K562 (cell line): Measurements from ENCODE around the gene TRAPPC2L. TPM values are rescaled to one million over a fixed set of nuclear protein-coding genes. Genes with fewer than 3 reads are reported as not detected.

Source experiments
- E2F3 ChIP-seq: fragments of 250-450 bp; sonication (Bioruptor Pico); IDR thresholded peaks from 2 replicates; pipeline ENCODE4 v1.4.0; 2020; ENCODE audit warnings: mild to moderate bottlenecking
- EGR1 ChIP-seq: fragments of 450-650 bp; conservative IDR thresholded peaks from 2 replicates; pipeline ENCODE4 v1.6.1; 2017; ENCODE audit warnings: mild to moderate bottlenecking
- HDAC6 ChIP-seq: IDR thresholded peaks from 2 replicates; pipeline ENCODE4 v1.6.1; 2012; ENCODE audit warnings: low read depth, mild to moderate bottlenecking, control low read depth, inconsistent platforms, low read length, moderate library complexity
- NRF1 ChIP-seq, 2 experiments: fragments of 450-650 bp; IDR thresholded peaks in 1 of 2; conservative IDR thresholded peaks in 1 of 2; 2 replicates each; pipeline ENCODE4 v1.6.1; 2014; ENCODE audit warnings: mild to moderate bottlenecking in 2 of 2
- SMAD4 ChIP-seq: fragments of 250-450 bp; sonication (Bioruptor Pico); conservative IDR thresholded peaks from 2 replicates; pipeline ENCODE4 v1.8.0; 2021; ENCODE audit warnings: inconsistent platforms, mild to moderate bottlenecking, moderate library complexity
- ZKSCAN1 ChIP-seq: fragments of 150-350 bp; IDR thresholded peaks from 2 replicates; pipeline ENCODE4 v1.6.1; 2016; ENCODE audit warnings: low read depth, low read length
- ZNF174 ChIP-seq: fragments of 250-450 bp; sonication (Bioruptor Pico); IDR thresholded peaks from 2 replicates; pipeline ENCODE4 v1.4.0; 2020; ENCODE audit warnings: mild to moderate bottlenecking
- ZNF384 ChIP-seq: IDR thresholded peaks from 2 replicates; pipeline ENCODE4 v1.6.1; 2012; ENCODE audit warnings: low read depth, low read length, improper control_type of control experiment
- polyA plus RNA-seq, 8 experiments: library from polyadenylated mRNA; depleted of rRNA in 4 of 8; stranded (reverse) in 5 of 8; unstranded in 3 of 8; fragments of >200 nt; fragmentation: Nextera tagmentation in 2 of 8; fragmentation: Illumina TruSeq in 1 of 8; extraction: Ambion mirVana in 2 of 8; extraction: Trizol in 1 of 8; gene quantifications; 2 replicates each; pipeline versions ENCODE4 v1.2.1 to v1.2.3, GENCODE V29; 2011 to 2014; ENCODE audit warnings: inconsistent platforms in 1 of 8, missing spikeins in 1 of 8
- total RNA-seq, 7 experiments: library from RNA; depleted of rRNA in 6 of 7; stranded (reverse); fragments of >200 nt in 6 of 7; fragmentation: Illumina TruSeq in 2 of 7; extraction: Trizol in 2 of 7; gene quantifications; 2 replicates each; pipeline versions ENCODE4 v1.2.1 to v1.2.3, GENCODE V29; 2011 to 2021; ENCODE audit warnings: low replicate concordance in 1 of 7
- TF ChIP-seq, protein P1 (sequence below): IDR thresholded peaks from 2 replicates; pipeline ENCODE4 v1.6.1; 2011; ENCODE audit warnings: borderline replicate concordance, low read depth, mild to moderate bottlenecking, moderate library complexity, low read length; ENCODE audit not compliant: insufficient read depth, poor library complexity, severe bottlenecking
- TF ChIP-seq, protein P2 (sequence below): fragments of 450-650 bp; IDR thresholded peaks from 2 replicates; pipeline ENCODE4 v1.6.1; 2016; ENCODE audit warnings: missing biosample characterization, missing genetic modification characterization
- TF ChIP-seq, protein P3 (sequence below): sonication (generic); formaldehyde crosslinking; IDR thresholded peaks from 2 replicates; pipeline ENCODE4 v1.8.1; 2023; ENCODE audit warnings: mild to moderate bottlenecking, missing genetic modification reagents, moderate library complexity

Gene TRAPPC2L
- total and polyA plus RNA-seq, 9 of the 15 experiments (the other 6 are each of a cell fraction or from before 2014, with no cell fraction given), result 60.4 to 398 (median 97.5) TPM

DNA sequence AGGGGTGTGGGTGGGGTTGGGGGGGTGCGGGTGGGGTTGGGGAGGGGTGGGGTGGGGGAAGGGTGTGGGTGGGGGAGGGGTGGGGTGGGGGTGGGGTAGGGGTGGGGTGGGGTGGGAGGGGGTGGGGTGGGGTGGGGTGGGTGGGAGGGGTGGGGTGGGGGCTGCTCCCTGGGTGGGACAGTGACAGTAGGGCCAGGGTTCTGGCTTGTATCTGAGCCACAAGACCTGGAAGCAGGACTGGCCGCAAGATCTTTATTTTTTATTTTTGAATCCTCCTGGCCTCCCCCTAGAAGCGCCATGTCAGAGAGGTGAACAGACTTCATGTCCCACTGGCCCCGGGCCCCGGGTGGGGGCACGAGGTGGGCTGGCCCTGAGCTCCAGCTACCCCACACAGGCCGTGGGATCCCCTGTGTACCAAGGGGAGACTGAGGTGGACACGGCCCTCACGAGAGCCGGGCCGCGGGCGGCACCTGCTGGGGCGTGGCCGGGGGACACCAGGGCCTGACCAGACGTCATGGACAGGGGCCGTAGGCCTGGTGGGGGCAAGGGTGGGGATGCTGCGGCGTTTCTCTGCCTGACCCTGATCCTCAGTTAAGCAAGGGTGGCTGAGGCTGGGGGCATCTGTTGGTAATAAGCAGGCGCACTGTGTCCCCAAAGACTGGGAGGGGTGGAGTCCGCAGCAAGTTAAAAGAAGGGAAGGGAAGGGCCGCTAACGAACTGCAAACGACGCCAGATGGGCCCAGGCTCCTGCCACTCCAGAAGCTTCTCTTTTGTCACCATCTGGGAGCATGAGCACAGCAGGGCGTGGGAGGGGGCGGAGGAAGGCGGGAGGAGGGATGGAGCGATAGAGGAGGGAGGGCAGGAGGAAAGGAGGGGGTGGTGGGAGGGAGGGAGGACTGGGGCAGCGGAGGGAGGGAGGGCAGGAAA lies 31.8 kb downstream of the TRAPPC2L start (continued):
- TF ChIP-seq NRF1 (conservative IDR thresholded peaks at IDR 0.05 in 1 of 2, IDR thresholded peaks at IDR 0.05 in 1 of 2), result no peak
- TF ChIP-seq, protein P1, sequence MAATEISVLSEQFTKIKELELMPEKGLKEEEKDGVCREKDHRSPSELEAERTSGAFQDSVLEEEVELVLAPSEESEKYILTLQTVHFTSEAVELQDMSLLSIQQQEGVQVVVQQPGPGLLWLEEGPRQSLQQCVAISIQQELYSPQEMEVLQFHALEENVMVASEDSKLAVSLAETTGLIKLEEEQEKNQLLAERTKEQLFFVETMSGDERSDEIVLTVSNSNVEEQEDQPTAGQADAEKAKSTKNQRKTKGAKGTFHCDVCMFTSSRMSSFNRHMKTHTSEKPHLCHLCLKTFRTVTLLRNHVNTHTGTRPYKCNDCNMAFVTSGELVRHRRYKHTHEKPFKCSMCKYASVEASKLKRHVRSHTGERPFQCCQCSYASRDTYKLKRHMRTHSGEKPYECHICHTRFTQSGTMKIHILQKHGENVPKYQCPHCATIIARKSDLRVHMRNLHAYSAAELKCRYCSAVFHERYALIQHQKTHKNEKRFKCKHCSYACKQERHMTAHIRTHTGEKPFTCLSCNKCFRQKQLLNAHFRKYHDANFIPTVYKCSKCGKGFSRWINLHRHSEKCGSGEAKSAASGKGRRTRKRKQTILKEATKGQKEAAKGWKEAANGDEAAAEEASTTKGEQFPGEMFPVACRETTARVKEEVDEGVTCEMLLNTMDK, result no peak
- no peak for TF ChIP-seq ZKSCAN1
- no peak for TF ChIP-seq SMAD4 (CRISPR knock-in tag)
- TF ChIP-seq ZNF174 (CRISPR knock-in tag), result no peak
- TF ChIP-seq, protein P2, sequence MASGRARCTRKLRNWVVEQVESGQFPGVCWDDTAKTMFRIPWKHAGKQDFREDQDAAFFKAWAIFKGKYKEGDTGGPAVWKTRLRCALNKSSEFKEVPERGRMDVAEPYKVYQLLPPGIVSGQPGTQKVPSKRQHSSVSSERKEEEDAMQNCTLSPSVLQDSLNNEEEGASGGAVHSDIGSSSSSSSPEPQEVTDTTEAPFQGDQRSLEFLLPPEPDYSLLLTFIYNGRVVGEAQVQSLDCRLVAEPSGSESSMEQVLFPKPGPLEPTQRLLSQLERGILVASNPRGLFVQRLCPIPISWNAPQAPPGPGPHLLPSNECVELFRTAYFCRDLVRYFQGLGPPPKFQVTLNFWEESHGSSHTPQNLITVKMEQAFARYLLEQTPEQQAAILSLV (tag), result no peak
- 0 out of 2 replicates have a peak, but pooled peaks have one; percentile 17 for TF ChIP-seq EGR1
- no peak for TF ChIP-seq E2F3 (CRISPR knock-in tag)
- TF ChIP-seq, protein P3, sequence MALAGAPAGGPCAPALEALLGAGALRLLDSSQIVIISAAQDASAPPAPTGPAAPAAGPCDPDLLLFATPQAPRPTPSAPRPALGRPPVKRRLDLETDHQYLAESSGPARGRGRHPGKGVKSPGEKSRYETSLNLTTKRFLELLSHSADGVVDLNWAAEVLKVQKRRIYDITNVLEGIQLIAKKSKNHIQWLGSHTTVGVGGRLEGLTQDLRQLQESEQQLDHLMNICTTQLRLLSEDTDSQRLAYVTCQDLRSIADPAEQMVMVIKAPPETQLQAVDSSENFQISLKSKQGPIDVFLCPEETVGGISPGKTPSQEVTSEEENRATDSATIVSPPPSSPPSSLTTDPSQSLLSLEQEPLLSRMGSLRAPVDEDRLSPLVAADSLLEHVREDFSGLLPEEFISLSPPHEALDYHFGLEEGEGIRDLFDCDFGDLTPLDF (CRISPR knock-in tag), result no peak
- TF ChIP-seq ZNF384, result no peak
- TF ChIP-seq HDAC6, result no peak
